Activated naive CD8-positive, alpha-beta T cell treated with anti-CD3 and anti-CD28 coated beads, Interleukin-2, amount 50 U/mL, for 24 hours (primary cell): Measurements from ENCODE around the gene LGALS14.
"Not testable (repeated sequence)": the region's sequence is repeated elsewhere in the genome, so short reads cannot be mapped to it uniquely, and the experiment has no call there.

Experiments used
- ATAC-seq: fragments of 150-1000 bp; cut with Tn5 transposase; one replicate; pipeline ENCODE4 v1.10.0; 2021
- DNase-seq: peaks from one replicate; pipeline ENCODE4 v3.0.0; 2021
- H3K27ac Mint-ChIP-seq: one replicate; pipeline ENCODE4 v1.8.0; 2021; ENCODE audit warnings: mild to moderate bottlenecking, mixed read lengths
- H3K27me3 Mint-ChIP-seq: one replicate; pipeline ENCODE4 v1.8.0; 2021; ENCODE audit warnings: mixed read lengths
- H3K36me3 Mint-ChIP-seq: one replicate; pipeline ENCODE4 v1.8.0; 2021; ENCODE audit warnings: low read depth, mixed read lengths
- H3K4me1 Mint-ChIP-seq: one replicate; pipeline ENCODE4 v1.8.0; 2021; ENCODE audit warnings: mixed read lengths
- H3K4me3 Mint-ChIP-seq: one replicate; pipeline ENCODE4 v1.8.0; 2021; ENCODE audit warnings: mild to moderate bottlenecking, moderate library complexity, mixed read lengths
- H3K9me3 Mint-ChIP-seq: one replicate; pipeline ENCODE4 v1.8.0; 2021; ENCODE audit warnings: mixed read lengths

LGALS14 gene

GRCh38 chr19:39704181-39705044 is at the start of gene LGALS14:
LGALS14 (plus strand) TSS chr19:39704481; CDS start chr19:39704529, 48 bp downstream.
- ATAC-seq (peak; percentile 66), DNase-seq (no peak)
- H3K27ac Mint-ChIP-seq, result no peak within 1 kb of the TSS
- no peak within 1 kb of the TSS for H3K4me3 Mint-ChIP-seq
- peaks cover 8% of the 10 kb centered on the region for H3K27me3 Mint-ChIP-seq
- H3K4me1 Mint-ChIP-seq, result peaks cover 21% of the 10 kb centered on the region
- no peaks in the 10 kb centered on the region for H3K9me3 Mint-ChIP-seq
- no peaks in the 10 kb centered on the region for H3K36me3 Mint-ChIP-seq

- ATAC-seq (no peak), DNase-seq (no peak)
- Mint-ChIP-seq H3K27me3 (peaks cover 25% of the 10 kb centered on the region), H3K4me3 (no peak within 1 kb of the TSS), H3K27ac (no peak within 1 kb of the TSS), H3K36me3 (no peaks in the 10 kb centered on the region), H3K9me3 (no peaks in the 10 kb centered on the region), H3K4me1 (no peaks in the 10 kb centered on the region)
Observed at GRCh38 chr19:39655613-39656012, 48.7 kb upstream of the LGALS14 start, which contains the start of gene LGALS16. LGALS16 (plus strand) TSS chr19:39655913; CDS start chr19:39655962, 49 bp downstream.

- H3K9me3 Mint-ChIP-seq, result no peaks in the 10 kb centered on the region
Observed at GRCh38 chr19:39659791-39660190, 44.5 kb upstream of the LGALS14 start.

GRCh38 chr19:39660661-39661060 is 43.6 kb upstream of the LGALS14 start:
- no peak for DNase-seq
- Mint-ChIP-seq H3K27ac (no peak overlapping the region), H3K36me3 (no peaks in the 10 kb centered on the region), H3K9me3 (no peaks in the 10 kb centered on the region), H3K4me3 (no peak overlapping the region), H3K27me3 (peaks cover 13% of the 10 kb centered on the region), H3K4me1 (no peaks in the 10 kb centered on the region)
- no peak for ATAC-seq

More at GRCh38 chr19:39659791-39660190, 44.5 kb upstream of the LGALS14 start:
- DNase-seq (no peak), ATAC-seq (no peak)
- Mint-ChIP-seq H3K4me1 (no peaks in the 10 kb centered on the region), H3K36me3 (no peaks in the 10 kb centered on the region), H3K4me3 (no peak overlapping the region), H3K27me3 (peaks cover 15% of the 10 kb centered on the region), H3K27ac (no peak overlapping the region)

GRCh38 chr19:39661565-39661964 is 42.7 kb upstream of the LGALS14 start:
- ATAC-seq (peak; percentile 33), DNase-seq (no peak)
- no peaks in the 10 kb centered on the region for H3K4me1 Mint-ChIP-seq
- H3K9me3 Mint-ChIP-seq, result no peaks in the 10 kb centered on the region
- H3K4me3 Mint-ChIP-seq, result no peak overlapping the region
- no peak overlapping the region for H3K27ac Mint-ChIP-seq
- H3K27me3 Mint-ChIP-seq, result peaks cover 8% of the 10 kb centered on the region
- no peaks in the 10 kb centered on the region for H3K36me3 Mint-ChIP-seq

GRCh38 chr19:39669860-39670259 is 34.4 kb upstream of the LGALS14 start:
- H3K36me3 Mint-ChIP-seq, H3K4me3 Mint-ChIP-seq, H3K4me1 Mint-ChIP-seq, DNase-seq, H3K27ac Mint-ChIP-seq, H3K27me3 Mint-ChIP-seq, ATAC-seq, H3K9me3 Mint-ChIP-seq: not testable (repeated sequence)

GRCh38 chr19:39670998-39671397 is 33.3 kb upstream of the LGALS14 start:
- H3K27me3 Mint-ChIP-seq, result peaks cover 10% of the 10 kb centered on the region
- DNase-seq, result no peak
- no peak for ATAC-seq
- H3K4me3 Mint-ChIP-seq, result no peak overlapping the region
- peaks cover 10% of the 10 kb centered on the region for H3K4me1 Mint-ChIP-seq
- no peaks in the 10 kb centered on the region for H3K9me3 Mint-ChIP-seq
- no peaks in the 10 kb centered on the region for H3K36me3 Mint-ChIP-seq
- no peak overlapping the region for H3K27ac Mint-ChIP-seq

GRCh38 chr19:39671739-39672363 is 32.4 kb upstream of the LGALS14 start:
- H3K9me3 Mint-ChIP-seq, result no peaks in the 10 kb centered on the region
- no peak overlapping the region for H3K27ac Mint-ChIP-seq
- peaks cover 13% of the 10 kb centered on the region for H3K4me1 Mint-ChIP-seq
- peak; percentile 30 for DNase-seq
- H3K4me3 Mint-ChIP-seq, result no peak overlapping the region
- ATAC-seq, result no peak
- peaks cover 12% of the 10 kb centered on the region for H3K27me3 Mint-ChIP-seq
- H3K36me3 Mint-ChIP-seq, result no peaks in the 10 kb centered on the region

- H3K27me3 Mint-ChIP-seq, result peaks cover 11% of the 10 kb centered on the region
- no peak overlapping the region for H3K27ac Mint-ChIP-seq
- no peaks in the 10 kb centered on the region for H3K36me3 Mint-ChIP-seq
- ATAC-seq, result no peak
- DNase-seq, result no peak
- H3K4me3 Mint-ChIP-seq, result no peak overlapping the region
- H3K9me3 Mint-ChIP-seq, result no peaks in the 10 kb centered on the region
- peaks cover 13% of the 10 kb centered on the region for H3K4me1 Mint-ChIP-seq
Observed at GRCh38 chr19:39672473-39672872, 31.8 kb upstream of the LGALS14 start.

- peaks cover 23% of the 10 kb centered on the region for H3K4me1 Mint-ChIP-seq
- H3K36me3 Mint-ChIP-seq, DNase-seq, H3K27ac Mint-ChIP-seq, H3K9me3 Mint-ChIP-seq, H3K27me3 Mint-ChIP-seq, H3K4me3 Mint-ChIP-seq, ATAC-seq: not testable (repeated sequence)
Observed at GRCh38 chr19:39673862-39674261, 30.4 kb upstream of the LGALS14 start.

- no peaks in the 10 kb centered on the region for H3K36me3 Mint-ChIP-seq
- peak overlapping the region; percentile 71 for H3K27ac Mint-ChIP-seq
- peak; percentile 63 for ATAC-seq
- DNase-seq, result no peak
- H3K27me3 Mint-ChIP-seq, result peaks cover 8% of the 10 kb centered on the region
- H3K4me3 Mint-ChIP-seq, result peak overlapping the region; percentile 2
- H3K9me3 Mint-ChIP-seq, result no peaks in the 10 kb centered on the region
- peaks cover 38% of the 10 kb centered on the region for H3K4me1 Mint-ChIP-seq
Observed at GRCh38 chr19:39676004-39676403, 28.3 kb upstream of the LGALS14 start.

- DNase-seq, result no peak
- ATAC-seq, result no peak
- Mint-ChIP-seq H3K9me3 (no peaks in the 10 kb centered on the region), H3K36me3 (no peaks in the 10 kb centered on the region), H3K27ac (peak overlapping the region; percentile 24), H3K4me3 (no peak overlapping the region), H3K27me3 (peaks cover 7% of the 10 kb centered on the region), H3K4me1 (peaks cover 34% of the 10 kb centered on the region)
Observed at GRCh38 chr19:39677961-39678889, 26.1 kb upstream of the LGALS14 start.

GRCh38 chr19:39679056-39679790 is 25.1 kb upstream of the LGALS14 start:
- ATAC-seq (peak; percentile 78), DNase-seq (no peak)
- Mint-ChIP-seq H3K27ac (peak overlapping the region; percentile 14), H3K36me3 (no peaks in the 10 kb centered on the region), H3K4me3 (peak overlapping the region; percentile 3), H3K9me3 (no peaks in the 10 kb centered on the region), H3K27me3 (peaks cover 7% of the 10 kb centered on the region), H3K4me1 (peaks cover 34% of the 10 kb centered on the region)

GRCh38 chr19:39679791-39680168 is 24.5 kb upstream of the LGALS14 start:
- Mint-ChIP-seq H3K9me3 (no peaks in the 10 kb centered on the region), H3K4me3 (peak overlapping the region; percentile 3), H3K27me3 (peaks cover 7% of the 10 kb centered on the region), H3K4me1 (peaks cover 34% of the 10 kb centered on the region), H3K36me3 (no peaks in the 10 kb centered on the region), H3K27ac (peak overlapping the region; percentile 14)
- ATAC-seq, result peak; percentile 54
- no peak for DNase-seq
